ENCODE measurements around the gene CEACAM6. TPM values are rescaled to one million over a fixed set of nuclear protein-coding genes. Genes with fewer than 3 reads are reported as not detected.

CEACAM6 gene
- total RNA-seq = under 1 TPM in 2 of 9 donors, not detected in 7; 0.12 to 0.53 TPM
- polyA plus RNA-seq = under 1 TPM in 1 of 2 donors, not detected in 1; 0.08 TPM
- long read RNA-seq, donor 1 = 0 reads
- long read RNA-seq, donor 2 = 0 reads
- long read RNA-seq, donor 3 = 0 reads

DNA sequence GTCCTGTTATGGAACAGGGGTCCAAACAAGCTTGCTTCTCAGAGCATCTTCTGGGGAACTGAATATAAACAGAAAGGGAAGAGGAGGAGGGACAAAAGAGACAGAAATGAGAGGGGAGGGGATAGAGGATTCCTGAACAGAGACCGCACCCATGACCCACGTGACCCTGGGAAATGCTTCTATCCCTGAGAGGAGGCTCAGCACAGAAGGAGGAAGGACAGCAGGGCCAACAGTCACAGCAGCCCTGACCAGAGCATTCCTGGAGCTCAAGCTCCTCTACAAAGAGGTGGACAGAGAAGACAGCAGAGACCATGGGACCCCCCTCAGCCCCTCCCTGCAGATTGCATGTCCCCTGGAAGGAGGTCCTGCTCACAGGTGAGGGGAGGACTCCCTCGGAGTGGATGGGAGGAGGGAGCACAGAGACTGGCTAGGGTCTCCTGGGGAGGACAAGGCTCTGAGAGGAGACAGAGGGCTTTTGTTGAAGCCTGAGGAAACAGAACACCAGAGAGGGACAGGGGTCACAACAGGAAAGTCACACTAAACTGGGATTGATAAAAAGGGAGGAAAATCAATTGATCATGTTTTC lies at the start of gene CEACAM6:
TSS of gene CEACAM6 (plus strand) at position 203 of the 586 bp plus-strand sequence. CDS start at position 312, 109 bp downstream.
- Histone ChIP-seq H3K9me3 (no peaks in the 10 kb centered on the region), H3K36me3 (no peaks in the 10 kb centered on the region), H3K27me3 (peaks cover 0 to 34% (median 8%) of the 10 kb centered on the region in 9 donors), H3K27ac (no peak within 1 kb of the TSS), H3K4me3 (no peak within 1 kb of the TSS), H3K4me1 (no peaks in the 10 kb centered on the region)
- ATAC-seq (no peak), DNase-seq (no peak)
- 27 to 37% (median 35%) methylated on average over 3 of the region's 3 CpGs for WGBS, 4 donors
- intact Hi-C loops (cut with DNase I) = no loop called here
- TF ChIP-seq POLR2A (IDR thresholded peaks at IDR 0.05) = no peak
- TF ChIP-seq, protein P1, sequence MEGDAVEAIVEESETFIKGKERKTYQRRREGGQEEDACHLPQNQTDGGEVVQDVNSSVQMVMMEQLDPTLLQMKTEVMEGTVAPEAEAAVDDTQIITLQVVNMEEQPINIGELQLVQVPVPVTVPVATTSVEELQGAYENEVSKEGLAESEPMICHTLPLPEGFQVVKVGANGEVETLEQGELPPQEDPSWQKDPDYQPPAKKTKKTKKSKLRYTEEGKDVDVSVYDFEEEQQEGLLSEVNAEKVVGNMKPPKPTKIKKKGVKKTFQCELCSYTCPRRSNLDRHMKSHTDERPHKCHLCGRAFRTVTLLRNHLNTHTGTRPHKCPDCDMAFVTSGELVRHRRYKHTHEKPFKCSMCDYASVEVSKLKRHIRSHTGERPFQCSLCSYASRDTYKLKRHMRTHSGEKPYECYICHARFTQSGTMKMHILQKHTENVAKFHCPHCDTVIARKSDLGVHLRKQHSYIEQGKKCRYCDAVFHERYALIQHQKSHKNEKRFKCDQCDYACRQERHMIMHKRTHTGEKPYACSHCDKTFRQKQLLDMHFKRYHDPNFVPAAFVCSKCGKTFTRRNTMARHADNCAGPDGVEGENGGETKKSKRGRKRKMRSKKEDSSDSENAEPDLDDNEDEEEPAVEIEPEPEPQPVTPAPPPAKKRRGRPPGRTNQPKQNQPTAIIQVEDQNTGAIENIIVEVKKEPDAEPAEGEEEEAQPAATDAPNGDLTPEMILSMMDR (IDR thresholded peaks at IDR 0.05) = no peak

DNA sequence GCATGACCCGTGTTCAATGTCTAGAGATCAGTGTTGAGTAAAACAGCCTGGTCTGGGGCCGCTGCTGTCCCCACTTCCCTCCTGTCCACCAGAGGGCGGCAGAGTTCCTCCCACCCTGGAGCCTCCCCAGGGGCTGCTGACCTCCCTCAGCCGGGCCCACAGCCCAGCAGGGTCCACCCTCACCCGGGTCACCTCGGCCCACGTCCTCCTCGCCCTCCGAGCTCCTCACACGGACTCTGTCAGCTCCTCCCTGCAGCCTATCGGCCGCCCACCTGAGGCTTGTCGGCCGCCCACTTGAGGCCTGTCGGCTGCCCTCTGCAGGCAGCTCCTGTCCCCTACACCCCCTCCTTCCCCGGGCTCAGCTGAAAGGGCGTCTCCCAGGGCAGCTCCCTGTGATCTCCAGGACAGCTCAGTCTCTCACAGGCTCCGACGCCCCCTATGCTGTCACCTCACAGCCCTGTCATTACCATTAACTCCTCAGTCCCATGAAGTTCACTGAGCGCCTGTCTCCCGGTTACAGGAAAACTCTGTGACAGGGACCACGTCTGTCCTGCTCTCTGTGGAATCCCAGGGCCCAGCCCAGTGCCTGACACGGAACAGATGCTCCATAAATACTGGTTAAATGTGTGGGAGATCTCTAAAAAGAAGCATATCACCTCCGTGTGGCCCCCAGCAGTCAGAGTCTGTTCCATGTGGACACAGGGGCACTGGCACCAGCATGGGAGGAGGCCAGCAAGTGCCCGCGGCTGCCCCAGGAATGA lies 48.4 kb upstream of the CEACAM6 start:
- Histone ChIP-seq H3K4me3 (peak overlapping the region in 2 of 12 donors; percentile 28 to 33), H3K36me3 (no peaks in the 10 kb centered on the region), H3K27ac (no peak overlapping the region), H3K9me3 (no peaks in the 10 kb centered on the region), H3K27me3 (peaks cover 0 to 76% (median 29%) of the 10 kb centered on the region in 9 donors), H3K4me1 (no peaks in the 10 kb centered on the region)
- TF ChIP-seq POLR2A (IDR thresholded peaks at IDR 0.05) = no peak
- TF ChIP-seq, protein P1 (IDR thresholded peaks at IDR 0.05) = peak; percentile 23 to 82 (median 44)
- ATAC-seq (peak in 3 of 4 donors; percentile 63 to 79 (median 65)), DNase-seq (peak in 3 of 5 donors; percentile 42 to 67 (median 47))
- intact Hi-C loops (cut with DNase I) = no loop called here
- 14 to 23% (median 16%) methylated on average over 17 to 26 of the region's 26 CpGs for WGBS, 4 donors

DNA sequence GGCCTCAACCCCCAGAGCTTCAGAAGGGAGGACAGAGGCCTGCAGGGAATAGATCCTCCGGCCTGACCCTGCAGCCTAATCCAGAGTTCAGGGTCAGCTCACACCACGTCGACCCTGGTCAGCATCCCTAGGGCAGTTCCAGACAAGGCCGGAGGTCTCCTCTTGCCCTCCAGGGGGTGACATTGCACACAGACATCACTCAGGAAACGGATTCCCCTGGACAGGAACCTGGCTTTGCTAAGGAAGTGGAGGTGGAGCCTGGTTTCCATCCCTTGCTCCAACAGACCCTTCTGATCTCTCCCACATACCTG lies 47.9 kb upstream of the CEACAM6 start:
- TF ChIP-seq, protein P1 (IDR thresholded peaks at IDR 0.05) = no peak
- TF ChIP-seq POLR2A (IDR thresholded peaks at IDR 0.05) = no peak
- no peak for DNase-seq
- peaks cover 0 to 72% (median 29%) of the 10 kb centered on the region in 9 donors for H3K27me3 ChIP-seq
- no peak overlapping the region for H3K27ac ChIP-seq
- intact Hi-C loops (cut with DNase I) = no loop called here
- H3K4me1 ChIP-seq = no peaks in the 10 kb centered on the region
- WGBS, 4 donors = 26 to 50% (median 47%) methylated on average over 3 to 5 of the region's 5 CpGs
- no peaks in the 10 kb centered on the region for H3K36me3 ChIP-seq
- ATAC-seq = no peak
- no peaks in the 10 kb centered on the region for H3K9me3 ChIP-seq
- H3K4me3 ChIP-seq = no peak overlapping the region

DNA sequence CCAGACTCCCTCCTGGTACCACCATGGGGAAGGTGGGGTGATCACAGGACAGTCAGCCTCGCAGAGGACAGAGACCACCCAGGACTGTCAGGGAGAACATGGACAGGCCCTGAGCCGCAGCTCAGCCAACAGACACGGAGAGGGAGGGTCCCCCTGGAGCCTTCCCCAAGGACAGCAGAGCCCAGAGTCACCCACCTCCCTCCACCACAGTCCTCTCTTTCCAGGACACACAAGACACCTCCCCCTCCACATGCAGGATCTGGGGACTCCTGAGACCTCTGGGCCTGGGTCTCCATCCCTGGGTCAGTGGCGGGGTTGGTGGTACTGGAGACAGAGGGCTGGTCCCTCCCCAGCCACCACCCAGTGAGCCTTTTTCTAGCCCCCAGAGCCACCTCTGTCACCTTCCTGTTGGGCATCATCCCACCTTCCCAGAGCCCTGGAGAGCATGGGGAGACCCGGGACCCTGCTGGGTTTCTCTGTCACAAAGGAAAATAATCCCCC lies 47.4 kb upstream of the CEACAM6 start:
- DNase-seq = peak in 1 of 5 donors; percentile 22
- Histone ChIP-seq H3K9me3 (no peaks in the 10 kb centered on the region), H3K4me1 (no peaks in the 10 kb centered on the region), H3K27me3 (peaks cover 0 to 68% (median 29%) of the 10 kb centered on the region in 9 donors), H3K36me3 (no peaks in the 10 kb centered on the region), H3K27ac (no peak overlapping the region), H3K4me3 (no peak overlapping the region)
- TF ChIP-seq, protein P1 (IDR thresholded peaks at IDR 0.05) = no peak
- TF ChIP-seq POLR2A (IDR thresholded peaks at IDR 0.05) = no peak
- intact Hi-C loops (cut with DNase I) = no loop called here
- WGBS, 4 donors = 75 to 77% (median 76%) methylated on average over 5 of the region's 5 CpGs
- ATAC-seq = no peak

Measured in heart left ventricle (tissue), 16 donors.